NCI-H526 (cell line): ENCODE results near the gene KPNB1.

Experiments used
- DNase-seq, 2 experiments: peaks; one replicate each; lab custom pipeline; 2025; lab: John Stamatoyannopoulos, UW

Gene KPNB1

GRCh38 chr17:47711366-47712099 is 61.8 kb downstream of the KPNB1 start:
- DNase-seq: no peak

- no peak for DNase-seq
Measured at GRCh38 chr17:47712330-47713023, 62.8 kb downstream of the KPNB1 start.

GRCh38 chr17:47713980-47714700 is 64.4 kb downstream of the KPNB1 start:
- DNase-seq: peak in 1 of 2 experiments; percentile 21

- DNase-seq: no peak
Measured at GRCh38 chr17:47714773-47715396, 65.2 kb downstream of the KPNB1 start.

GRCh38 chr17:47715669-47716325 is 66.1 kb downstream of the KPNB1 start:
- no peak for DNase-seq

- no peak for DNase-seq
Measured at GRCh38 chr17:47716375-47716774, 66.7 kb downstream of the KPNB1 start.

GRCh38 chr17:47717261-47717697 is 67.6 kb downstream of the KPNB1 start:
- DNase-seq: no peak

- DNase-seq: peak in 1 of 2 experiments; percentile 24
Measured at GRCh38 chr17:47717979-47718621, 68.4 kb downstream of the KPNB1 start.

GRCh38 chr17:47718634-47719405 is 69.1 kb downstream of the KPNB1 start:
- no peak for DNase-seq

GRCh38 chr17:47719411-47720152 is 69.9 kb downstream of the KPNB1 start:
- no peak for DNase-seq

GRCh38 chr17:47720196-47720595 is 70.5 kb downstream of the KPNB1 start:
- DNase-seq: no peak

GRCh38 chr17:47720754-47721533 is 71.2 kb downstream of the KPNB1 start:
- DNase-seq: peak in 1 of 2 experiments; percentile 47

- no peak for DNase-seq
Measured at GRCh38 chr17:47721725-47722124, 72.0 kb downstream of the KPNB1 start.

GRCh38 chr17:47724705-47725104 is 75.0 kb downstream of the KPNB1 start:
- no peak for DNase-seq

- DNase-seq: no peak
Measured at GRCh38 chr17:47725446-47726111, 75.9 kb downstream of the KPNB1 start.

GRCh38 chr17:47726796-47727703 is 77.3 kb downstream of the KPNB1 start:
- DNase-seq: no peak

GRCh38 chr17:47727704-47728036 is 78.0 kb downstream of the KPNB1 start:
- DNase-seq: no peak
